SIG-M5 treated with dmso at 0.1 percent for 504 hours (cell line): ENCODE measurements around the gene SKI.

ENCODE experiments used
- DNase-seq: peaks from one replicate; lab custom pipeline; 2025; ENCODE audit not compliant: unreplicated experiment; lab: John Stamatoyannopoulos, UW

SKI gene

GRCh38 chr1:2274929-2275475 is 46.9 kb downstream of the SKI start:
- DNase-seq, result no peak

GRCh38 chr1:2275796-2276536 is 47.8 kb downstream of the SKI start:
- DNase-seq, result no peak

GRCh38 chr1:2276803-2277580 is 48.9 kb downstream of the SKI start:
- no peak for DNase-seq

GRCh38 chr1:2277741-2278488 is 49.8 kb downstream of the SKI start:
- no peak for DNase-seq

- no peak for DNase-seq
These were observed 50.6 kb downstream of the SKI start for GRCh38 chr1:2278591-2279209.

GRCh38 chr1:2279210-2279639 is 51.1 kb downstream of the SKI start:
- no peak for DNase-seq

GRCh38 chr1:2279817-2280216 is 51.7 kb downstream of the SKI start:
- DNase-seq, result no peak

DNA sequence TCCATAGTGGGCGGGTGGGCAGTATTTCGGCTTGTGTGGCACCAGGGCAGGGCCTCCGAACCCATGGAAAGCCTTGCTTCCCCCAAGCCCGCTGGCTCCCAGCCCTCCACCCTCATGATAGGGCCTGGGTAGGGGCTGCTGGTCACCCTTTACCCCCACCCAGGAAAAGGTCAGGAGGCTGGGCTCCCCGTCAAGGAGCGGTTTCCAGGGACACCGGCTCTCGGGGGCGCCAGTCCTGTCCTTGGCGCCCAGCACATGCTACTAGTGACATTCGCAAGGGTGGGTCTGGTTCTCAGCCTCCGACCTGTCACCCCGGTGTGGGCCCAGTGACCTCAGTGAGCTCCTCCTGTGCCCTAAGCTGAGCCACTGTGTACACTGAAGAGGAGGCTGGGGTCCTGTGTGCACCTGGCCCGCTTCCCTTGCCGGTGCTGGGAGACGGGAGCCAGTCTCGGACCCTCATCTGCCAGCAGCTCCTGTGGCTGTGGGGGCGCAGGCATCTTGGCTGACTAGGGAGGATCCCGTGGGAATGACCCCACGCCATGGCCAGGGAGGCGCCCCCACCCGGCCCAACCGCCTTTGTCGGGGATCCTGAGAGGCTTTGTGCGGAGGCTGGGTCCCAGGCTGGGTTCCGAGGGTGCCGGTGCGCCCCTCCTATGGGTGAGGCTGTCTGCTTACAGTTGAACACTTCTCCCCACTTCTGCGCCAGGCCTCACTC is 54.6 kb downstream of the SKI start:
- no peak for DNase-seq

DNA sequence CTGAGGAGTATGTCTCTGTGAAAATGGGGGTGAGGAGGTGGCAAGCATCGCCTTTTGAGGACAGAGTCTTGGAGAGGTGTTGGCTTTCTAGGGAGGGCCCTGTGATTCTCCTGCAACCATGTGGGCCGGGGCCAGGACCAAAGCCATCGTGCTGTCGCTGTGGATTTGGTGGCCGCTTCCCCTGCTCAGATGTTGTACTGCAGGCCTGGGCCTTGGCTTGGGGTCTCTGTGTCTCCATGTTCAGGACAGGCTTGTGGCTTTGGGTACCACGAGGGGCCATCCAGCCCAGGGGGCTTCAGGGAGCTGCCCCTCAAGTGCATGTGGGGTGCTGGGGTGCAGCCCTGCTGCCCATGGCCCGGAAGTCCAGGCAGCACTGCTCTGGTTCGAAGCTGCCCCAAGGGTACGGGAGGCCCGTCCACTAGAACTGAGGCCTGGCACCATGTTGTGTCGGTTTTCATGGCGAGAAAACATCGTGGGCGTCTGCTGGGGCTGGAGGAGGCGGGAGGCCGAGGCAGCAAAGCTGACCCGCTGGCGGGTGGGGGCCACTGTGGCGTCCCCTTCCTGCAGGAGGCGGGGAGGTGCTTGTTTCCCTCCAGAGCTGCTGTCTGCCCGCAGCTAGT is 55.4 kb downstream of the SKI start:
- DNase-seq, result no peak

GRCh38 chr1:2283991-2284895 is 56.1 kb downstream of the SKI start:
- DNase-seq, result no peak

DNA sequence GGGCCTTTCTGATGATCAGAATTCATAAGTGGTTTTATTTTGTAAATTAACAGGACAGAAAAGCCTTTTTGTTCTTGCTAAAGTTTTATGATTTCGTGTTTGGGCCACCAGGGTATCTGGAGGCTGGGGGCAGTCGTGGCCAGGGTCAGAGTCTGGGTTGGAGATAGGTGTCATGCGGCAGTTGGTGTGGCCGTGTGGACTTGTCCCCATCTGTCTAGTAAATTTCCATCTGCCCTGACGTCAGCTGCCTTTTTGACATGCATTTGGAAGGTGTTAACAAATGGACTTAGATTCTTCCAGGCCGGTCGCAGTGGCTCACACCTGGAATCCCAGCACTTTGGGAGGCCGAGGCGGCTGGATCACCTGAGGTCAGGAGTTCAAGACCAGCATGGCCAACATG is 56.8 kb downstream of the SKI start:
- DNase-seq, result no peak

GRCh38 chr1:2286923-2287322 is 58.8 kb downstream of the SKI start:
- DNase-seq, result no peak

- no peak for DNase-seq
These were observed 59.5 kb downstream of the SKI start for GRCh38 chr1:2287649-2288048.

DNA sequence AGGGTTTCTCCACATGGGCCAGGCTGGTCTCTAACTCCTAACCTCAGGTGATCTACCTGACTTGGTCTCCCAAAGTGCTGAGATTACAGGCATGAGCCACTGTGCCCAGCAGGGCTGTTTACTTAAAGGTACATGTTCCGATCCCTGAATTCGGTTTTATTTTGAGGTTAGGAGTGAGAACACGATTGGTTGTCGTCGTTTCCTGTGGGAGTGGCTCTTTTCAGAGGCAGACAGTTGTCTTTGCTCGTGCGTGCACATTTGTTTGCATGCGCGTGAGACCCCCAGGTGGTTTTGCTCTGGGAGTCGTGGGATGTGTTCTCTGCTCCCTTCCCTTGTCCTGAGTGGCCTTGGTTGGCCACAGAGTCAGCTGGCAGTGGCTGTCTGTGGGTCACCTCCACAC is 60.2 kb downstream of the SKI start:
- DNase-seq, result no peak

DNA sequence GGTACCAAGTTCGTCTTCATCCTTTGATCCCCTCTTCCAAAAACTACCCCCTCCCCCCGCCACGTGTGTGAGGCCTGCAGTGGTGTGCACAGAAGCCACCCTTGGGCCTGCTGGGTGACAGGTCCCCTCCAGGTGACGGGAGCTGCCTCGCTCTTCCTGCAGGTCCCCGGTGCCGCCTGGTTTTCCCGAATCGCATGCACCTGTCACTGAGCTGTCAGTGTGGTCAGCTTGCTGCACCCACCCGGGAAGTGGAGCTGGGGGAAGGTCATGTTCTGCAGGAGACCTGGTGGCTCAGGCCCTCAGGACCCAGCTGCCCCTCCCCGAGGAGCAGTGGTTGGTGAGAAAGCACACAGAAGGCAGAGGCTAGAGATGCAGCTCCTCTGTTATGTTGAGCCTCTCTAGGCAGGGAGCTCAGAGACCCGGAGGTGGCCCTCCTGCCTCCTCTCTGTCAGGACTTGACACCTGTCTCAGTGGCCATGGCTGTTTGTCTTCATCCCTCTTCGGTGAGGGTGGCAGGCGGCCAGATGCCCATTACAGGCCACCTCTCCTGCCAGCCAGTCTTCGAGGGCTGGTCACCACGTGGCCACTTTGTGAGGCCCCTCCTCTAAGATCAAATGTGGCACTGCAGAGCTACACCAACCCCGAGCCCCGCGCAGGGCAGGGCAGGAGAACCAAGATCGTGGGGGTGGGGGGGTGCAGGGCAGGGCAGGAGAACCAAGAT is 60.9 kb downstream of the SKI start:
- DNase-seq, result no peak

DNA sequence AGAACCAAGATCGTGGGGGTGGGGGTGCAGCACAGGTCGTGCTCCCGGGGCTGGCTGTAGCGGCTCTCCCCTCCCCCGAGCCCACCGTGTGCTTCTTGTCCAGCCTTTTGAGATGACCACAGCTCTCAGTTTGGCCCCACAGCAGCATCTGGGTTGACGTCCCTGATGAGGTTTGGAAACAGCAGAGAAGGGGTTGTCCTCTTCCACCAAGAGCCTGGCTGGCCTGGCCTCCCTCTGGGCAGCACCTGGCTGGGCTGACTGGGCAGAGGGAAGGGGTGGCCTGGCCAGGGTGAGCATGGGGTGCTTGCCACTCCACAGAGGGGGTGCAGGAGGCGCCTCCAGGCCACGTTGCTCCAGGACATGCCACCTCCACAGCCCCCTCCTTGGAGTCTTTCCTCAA is 61.5 kb downstream of the SKI start:
- no peak for DNase-seq

DNA sequence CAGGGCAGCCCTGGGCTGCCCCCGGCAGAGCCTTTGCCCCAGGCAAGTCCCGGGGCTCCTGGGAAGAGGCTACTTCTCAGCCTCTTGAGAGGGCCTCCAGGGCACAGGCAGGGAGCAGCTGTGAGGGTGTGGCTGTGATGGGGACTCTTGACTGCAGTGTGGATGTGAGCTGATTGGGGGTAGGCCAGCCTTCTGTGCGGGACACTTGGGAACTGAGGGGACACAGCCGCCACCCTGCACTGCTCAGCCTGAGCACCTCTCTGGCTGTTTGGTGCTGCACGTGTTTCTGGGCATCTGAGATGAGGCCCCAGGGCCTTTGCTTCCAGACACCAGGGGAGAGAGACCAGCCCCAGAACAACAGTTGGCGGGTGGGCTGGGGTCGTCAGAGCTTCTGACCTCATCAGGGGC is 62.1 kb downstream of the SKI start:
- peak; percentile 43 for DNase-seq
